ENCODE data around the gene NCOA1. TPM values are rescaled to one million over a fixed set of nuclear protein-coding genes. Genes with fewer than 3 reads are reported as not detected.

Gene NCOA1
- total RNA-seq, 1 experiment from 2014 or later = 15.4 TPM

GRCh38 chr2:24708537-24709152 is 217.6 kb downstream of the NCOA1 start:
- H3K27me3 Mint-ChIP-seq (ENCODE audit: insufficient read depth, unreplicated experiment) = no peaks in the 10 kb centered on the region
- peak; percentile 31 for DNase-seq (ENCODE audit: unreplicated experiment)

GRCh38 chr2:24710806-24711205 is 219.8 kb downstream of the NCOA1 start:
- Mint-ChIP-seq H3K4me1 (ENCODE audit: insufficient read depth, unreplicated experiment) (peaks cover 6% of the 10 kb centered on the region), H3K4me3 (ENCODE audit: unreplicated experiment) (no peak overlapping the region), H3K27ac (ENCODE audit: low read depth, unreplicated experiment) (no peak overlapping the region), H3K27me3 (ENCODE audit: insufficient read depth, unreplicated experiment) (no peaks in the 10 kb centered on the region), H3K36me3 (ENCODE audit: insufficient read depth, unreplicated experiment) (peaks cover 22% of the 10 kb centered on the region), H3K9me3 (ENCODE audit: unreplicated experiment) (no peaks in the 10 kb centered on the region)
- CTCF ChIA-PET = no interaction called here
- POLR2A ChIA-PET = interaction anchor here (0.6 to 1.0 kb wide), 2 partner anchors 13 to 203 kb away, joined by 3 to 4 read pairs; no protein-coding TSS in a partner anchor
- DNase-seq (ENCODE audit: unreplicated experiment) = no peak
- TF ChIP-seq CTCF (IDR thresholded peaks at IDR 0.05; ENCODE audit: unreplicated experiment) = no peak
- BruUV-seq (replicated peaks) = no TSS peak
- intact Hi-C loops (cut with micrococcal nuclease) = no loop called here

More at GRCh38 chr2:24708537-24709152, 217.6 kb downstream of the NCOA1 start:
- Mint-ChIP-seq H3K36me3 (ENCODE audit: insufficient read depth, unreplicated experiment) (peaks cover 22% of the 10 kb centered on the region), H3K9me3 (ENCODE audit: unreplicated experiment) (no peaks in the 10 kb centered on the region), H3K4me3 (ENCODE audit: unreplicated experiment) (no peak overlapping the region), H3K4me1 (ENCODE audit: insufficient read depth, unreplicated experiment) (peaks cover 6% of the 10 kb centered on the region), H3K27ac (ENCODE audit: low read depth, unreplicated experiment) (peak overlapping the region; percentile 32)
- CTCF ChIA-PET = interaction anchor here (0.7 kb wide), 1 partner anchor 11 kb away, joined by 3 read pairs; no protein-coding TSS in a partner anchor
- intact Hi-C loops (cut with micrococcal nuclease) = no loop called here
- BruUV-seq (replicated peaks) = no TSS peak
- no peak for TF ChIP-seq CTCF (IDR thresholded peaks at IDR 0.05; ENCODE audit: unreplicated experiment)
- POLR2A ChIA-PET = no interaction called here

GRCh38 chr2:24711865-24712264 is 220.8 kb downstream of the NCOA1 start:
- DNase-seq (ENCODE audit: unreplicated experiment) = no peak
- BruUV-seq (replicated peaks) = no TSS peak
- no peak overlapping the region for H3K4me3 Mint-ChIP-seq (ENCODE audit: unreplicated experiment)
- no peaks in the 10 kb centered on the region for H3K27me3 Mint-ChIP-seq (ENCODE audit: insufficient read depth, unreplicated experiment)
- H3K27ac Mint-ChIP-seq (ENCODE audit: low read depth, unreplicated experiment) = no peak overlapping the region
- H3K4me1 Mint-ChIP-seq (ENCODE audit: insufficient read depth, unreplicated experiment) = peaks cover 6% of the 10 kb centered on the region
- H3K9me3 Mint-ChIP-seq (ENCODE audit: unreplicated experiment) = no peaks in the 10 kb centered on the region
- TF ChIP-seq CTCF (IDR thresholded peaks at IDR 0.05; ENCODE audit: unreplicated experiment) = no peak
- ChIA-PET CTCF (no interaction called here), POLR2A (no interaction called here)
- intact Hi-C loops (cut with micrococcal nuclease) = no loop called here
- H3K36me3 Mint-ChIP-seq (ENCODE audit: insufficient read depth, unreplicated experiment) = peaks cover 22% of the 10 kb centered on the region

- ChIA-PET CTCF (no interaction called here), POLR2A (no interaction called here)
- Mint-ChIP-seq H3K4me3 (ENCODE audit: unreplicated experiment) (no peak overlapping the region), H3K9me3 (ENCODE audit: unreplicated experiment) (no peaks in the 10 kb centered on the region), H3K27me3 (ENCODE audit: insufficient read depth, unreplicated experiment) (no peaks in the 10 kb centered on the region), H3K27ac (ENCODE audit: low read depth, unreplicated experiment) (no peak overlapping the region), H3K36me3 (ENCODE audit: insufficient read depth, unreplicated experiment) (peaks cover 21% of the 10 kb centered on the region), H3K4me1 (ENCODE audit: insufficient read depth, unreplicated experiment) (peaks cover 6% of the 10 kb centered on the region)
- TF ChIP-seq CTCF (IDR thresholded peaks at IDR 0.05; ENCODE audit: unreplicated experiment) = no peak
- no peak for DNase-seq (ENCODE audit: unreplicated experiment)
- intact Hi-C loops (cut with micrococcal nuclease) = no loop called here
- no TSS peak for BruUV-seq (replicated peaks)
Measured at GRCh38 chr2:24712296-24712695, 221.2 kb downstream of the NCOA1 start.

Measured in MCF 10A (cell line).